Endothelial cell of umbilical vein (primary cell): Measurements from ENCODE around the gene MRPL44. TPM values are rescaled to one million over a fixed set of nuclear protein-coding genes. Genes with fewer than 3 reads are reported as not detected.

Source experiments
- BruUV-seq: library from RNA; stranded (reverse); fragments of 400-500 nt; replicated peaks from 2 replicates; lab custom pipeline; 2021; lab: Mats Ljungman, UMichigan
- CTCF ChIA-PET: fragments of 300-600, 350-600 bp; sonication (Branson Sonifier 250); formaldehyde crosslinking; loops from one replicate; lab custom pipeline; 2021; ENCODE audit warnings: antibody characterized with exemption, inconsistent platforms; lab: Charles Lee
- POLR2A ChIA-PET: fragments of 300-600, 350-600 bp; sonication (Branson Sonifier 250); formaldehyde crosslinking; loops from one replicate; lab custom pipeline; 2021; ENCODE audit warnings: antibody characterized with exemption, inconsistent platforms; lab: Charles Lee
- DNase-seq: peaks from one replicate; pipeline ENCODE4 v3.0.0-alpha.2; 2011; ENCODE audit warnings: low read depth, low spot score
- FAIRE-seq: peaks from 2 replicates; lab custom pipeline; 2011; peaks lifted over from hg19 to GRCh38; lab: Jason Lieb, UNC
- H2AFZ ChIP-seq: 2 replicates; pipeline ENCODE4 v1.6.0; 2012; ENCODE audit warnings: low read depth, low read length, control low read depth, inconsistent platforms
- H3K27ac ChIP-seq: 2 replicates; pipeline ENCODE4 v1.5.1; 2011; ENCODE audit warnings: low read depth, mild to moderate bottlenecking, control low read depth, low read length, moderate library complexity; ENCODE audit not compliant: insufficient read depth
- H3K27me3 ChIP-seq, 2 experiments: 2 replicates each; pipeline versions ENCODE4 v1.6.0 to v1.6.1; 2011; ENCODE audit warnings: low read length in 2 of 2, mixed read lengths in 1 of 2; ENCODE audit not compliant: control insufficient read depth in 2 of 2, insufficient read depth in 2 of 2
- H3K36me3 ChIP-seq, 2 experiments: 2 replicates in 1 of 2; 3 replicates in 1 of 2; pipeline ENCODE4 v1.5.1; 2011; ENCODE audit warnings: low read length in 2 of 2, mild to moderate bottlenecking in 1 of 2, moderate library complexity in 1 of 2; ENCODE audit not compliant: control insufficient read depth in 2 of 2, insufficient read depth in 2 of 2; ENCODE audit errors: extremely low read depth in 1 of 2
- H3K4me1 ChIP-seq: 3 replicates; pipeline ENCODE4 v1.5.1; 2011; ENCODE audit warnings: mild to moderate bottlenecking, low read length; ENCODE audit not compliant: control insufficient read depth, insufficient read depth; ENCODE audit errors: extremely low read depth
- H3K4me2 ChIP-seq: 2 replicates; pipeline ENCODE4 v1.6.1; 2011; ENCODE audit warnings: low read length, control low read depth, mixed read lengths; ENCODE audit not compliant: insufficient read depth
- H3K4me3 ChIP-seq, 3 experiments: fragments of 200-600 bp in 1 of 3; sonication (generic), shearing (Covaris generic) in 1 of 3; replicated peaks in 1 of 3; 2 replicates each; pipeline ENCODE4 v1.5.1; 2011 to 2016; ENCODE audit warnings: control low read depth in 3 of 3, low read length in 3 of 3, mild to moderate bottlenecking in 2 of 3, inconsistent platforms in 1 of 3, low read depth in 1 of 3, moderate library complexity in 1 of 3; ENCODE audit not compliant: insufficient read depth in 1 of 3
- H3K79me2 ChIP-seq: 2 replicates; pipeline ENCODE4 v1.6.0; 2012; ENCODE audit warnings: low read length, inconsistent platforms; ENCODE audit not compliant: control insufficient read depth, insufficient read depth
- H3K9ac ChIP-seq: replicated peaks from 2 replicates; pipeline ENCODE3; 2011; ENCODE audit warnings: low read length, control low read depth; ENCODE audit not compliant: insufficient read depth; ENCODE audit errors: extremely low read depth
- H3K9me1 ChIP-seq: replicated peaks from 3 replicates; pipeline ENCODE4 v1.6.0; 2011; ENCODE audit warnings: mild to moderate bottlenecking, low read length; ENCODE audit not compliant: control insufficient read depth, insufficient read depth; ENCODE audit errors: extremely low read depth
- H3K9me3 ChIP-seq: replicated peaks from 2 replicates; pipeline ENCODE4 v1.5.1; 2012; ENCODE audit warnings: low read length, inconsistent platforms; ENCODE audit not compliant: control insufficient read depth, insufficient read depth
- H4K20me1 ChIP-seq: replicated peaks from 2 replicates; pipeline ENCODE3; 2011; ENCODE audit warnings: mild to moderate bottlenecking, low read length; ENCODE audit not compliant: control insufficient read depth, insufficient read depth; ENCODE audit errors: extremely low read depth
- CTCF ChIP-seq, 2 donors: IDR thresholded peaks; 1 replicate in 1 of 2; 2 replicates in 1 of 2; pipeline ENCODE4 v1.5.1; 2011; ENCODE audit warnings: low read length in 2 of 2, mild to moderate bottlenecking in 2 of 2, moderate library complexity in 2 of 2, control low read depth in 1 of 2, inconsistent platforms in 1 of 2, low read depth in 1 of 2; ENCODE audit not compliant: insufficient read depth in 1 of 2; ENCODE audit errors: extremely low read depth in 1 of 2
- EZH2 ChIP-seq: IDR thresholded peaks from 2 replicates; pipeline ENCODE4 v1.6.1; 2012; ENCODE audit warnings: borderline replicate concordance, low read depth, mild to moderate bottlenecking, moderate library complexity, low read length, inconsistent platforms; ENCODE audit not compliant: severe bottlenecking
- FOS ChIP-seq: IDR thresholded peaks from 2 replicates; pipeline ENCODE4 v1.6.1; 2011; ENCODE audit warnings: mild to moderate bottlenecking, low read length, moderate library complexity, borderline replicate concordance; ENCODE audit not compliant: insufficient read depth
- GATA2 ChIP-seq: IDR thresholded peaks from 2 replicates; pipeline ENCODE4 v1.7.0; 2011; ENCODE audit warnings: low read depth, mild to moderate bottlenecking, moderate library complexity, mixed read lengths, low read length; ENCODE audit not compliant: insufficient read length, insufficient read depth
- JUN ChIP-seq: IDR thresholded peaks from 2 replicates; pipeline ENCODE4 v1.6.1; 2011; ENCODE audit warnings: borderline replicate concordance, low read depth; ENCODE audit not compliant: insufficient read length, insufficient read depth
- MAX ChIP-seq: IDR thresholded peaks from 2 replicates; pipeline ENCODE4 v1.6.1; 2011; ENCODE audit not compliant: insufficient read depth, insufficient read length
- MYC ChIP-seq: IDR thresholded peaks from one replicate; pipeline ENCODE4 v1.6.1; 2011; ENCODE audit warnings: mild to moderate bottlenecking, low read depth, low read length
- POLR2A ChIP-seq: IDR thresholded peaks from 2 replicates; pipeline ENCODE4 v1.6.1; 2012; ENCODE audit warnings: low read depth, mild to moderate bottlenecking, control low read depth, low read length
- POLR2AphosphoS5 ChIP-seq: IDR thresholded peaks from 2 replicates; pipeline ENCODE4 v1.6.1; 2012; ENCODE audit warnings: low read depth, mild to moderate bottlenecking, control low read depth, low read length, moderate library complexity; ENCODE audit not compliant: insufficient read depth
- dilution Hi-C: fragments of 300-500 bp; cut with MboI; formaldehyde crosslinking; loops from one replicate; pipeline ENCODE4 v1.15.0; 2019; ENCODE audit warnings: low sequenced_read_pairs; ENCODE audit not compliant: extremely low pct_ligation_motif_present
- intact Hi-C: fragments of 100-400 bp; cut with micrococcal nuclease; formaldehyde crosslinking; loops from one replicate; pipeline ENCODE4 v1.10.0; 2022
- polyA plus RNA-seq, 4 experiments: library from polyadenylated mRNA; depleted of rRNA in 3 of 4; stranded (reverse) in 3 of 4; unstranded in 1 of 4; fragments of >200 nt; gene quantifications; 2 replicates each; pipeline versions ENCODE4 v1.2.1 to v1.2.3, GENCODE V29; 2011 to 2012; ENCODE audit warnings: missing spikeins in 1 of 4
- total RNA-seq: library from RNA; stranded (reverse); gene quantifications from 2 replicates; pipeline ENCODE4 v1.2.3, GENCODE V29; 2021

Gene MRPL44
- total and polyA plus RNA-seq, 2 donors (not counting 3 experiments of a cell fraction or from before 2014, with no cell fraction given), result 19.2 to 27.7 TPM

- POLR2A ChIA-PET, result no interaction called here
- CTCF ChIA-PET, result no interaction called here
- Histone ChIP-seq H3K79me2 (no peaks in the 10 kb centered on the region), H3K4me3 (no peak overlapping the region), H3K9me3 (no peaks in the 10 kb centered on the region), H3K36me3 (no peaks in the 10 kb centered on the region), H3K9ac (no peak overlapping the region), H3K27ac (no peak overlapping the region), H4K20me1 (no peaks in the 10 kb centered on the region), H2AFZ (no peak overlapping the region), H3K27me3 (no peaks in the 10 kb centered on the region), H3K4me1 (peaks cover 8% of the 10 kb centered on the region), H3K4me2 (no peak overlapping the region), H3K9me1 (no peaks in the 10 kb centered on the region)
- intact Hi-C loops, result no loop called here
- DNase-seq (no peak), FAIRE-seq (no peak)
- BruUV-seq, result no TSS peak
- dilution Hi-C loops, result loop anchor here (25.0 kb wide), 1 partner anchor 275 kb away; no protein-coding TSS in a partner anchor
- TF ChIP-seq GATA2 (no peak), CTCF (IDR thresholded peaks at IDR 0.05; ENCODE audit: extremely low read depth in 1 of 2, insufficient read depth in 1 of 2, low read depth in 1 of 2, low read length in 2 of 2) (no peak), MAX (no peak), FOS (no peak), POLR2A (no peak), EZH2 (no peak), JUN (no peak), POLR2AphosphoS5 (no peak), MYC (no peak)
Observed at GRCh38 chr2:224011837-224012236, 54.6 kb downstream of the MRPL44 start.
